HG02981 (cell line): Measurements from ENCODE around the gene ZNF582.

Source experiments
- ATAC-seq: cut with Tn5 transposase; IDR thresholded peaks from one replicate; pipeline ENCODE4 v1.9.1; 2021; ENCODE audit warnings: mild to moderate bottlenecking, moderate library complexity; ENCODE audit not compliant: unreplicated experiment

ZNF582 gene

DNA sequence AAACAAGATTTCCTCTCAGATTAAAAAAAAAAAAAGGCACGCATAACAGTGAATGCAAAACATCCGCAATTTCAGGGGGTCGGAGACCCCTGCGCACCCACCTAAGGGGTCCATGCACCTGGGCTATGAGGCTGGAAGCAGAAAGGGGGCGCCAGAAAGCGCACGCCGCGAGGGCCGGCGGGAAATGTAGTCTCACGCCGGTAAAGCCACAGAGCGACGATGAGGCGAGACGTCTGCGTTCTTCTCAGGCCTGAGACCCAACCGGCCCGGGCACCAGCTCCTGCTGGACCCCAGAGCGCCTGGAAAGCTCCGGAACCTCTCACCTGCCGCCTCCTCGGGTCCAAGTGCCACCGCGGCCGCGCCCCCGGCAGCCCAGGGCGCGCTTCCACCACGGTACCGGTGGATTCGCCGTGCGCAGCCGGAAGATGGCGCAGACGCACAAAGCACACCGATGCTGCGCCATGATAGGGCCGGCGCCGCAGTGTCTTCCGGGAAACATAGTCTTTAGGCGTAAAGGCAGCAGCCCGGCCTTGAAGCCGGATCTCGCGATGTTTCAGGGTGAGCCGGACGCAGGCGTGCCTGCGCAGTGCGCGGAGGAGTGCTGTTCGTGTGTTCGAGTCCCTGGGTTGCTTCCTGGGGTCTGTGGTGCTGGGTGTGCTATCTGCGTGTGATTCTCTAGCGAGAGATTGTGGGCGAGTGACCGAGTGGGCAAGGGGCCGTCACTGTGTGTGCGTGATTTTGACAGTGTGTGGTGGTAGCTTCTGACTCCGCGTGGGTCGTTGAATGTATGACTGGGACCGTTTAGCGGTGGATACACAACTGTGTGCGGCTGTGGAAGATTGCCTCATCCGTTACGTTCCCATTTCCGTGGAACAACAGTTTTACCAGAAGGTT lies at the start of gene ZNF582:
ZNF582 (minus strand) TSS at position 416 of the 894 bp plus-strand sequence. CDS start 1,782 bp downstream, outside the sequence.
- ATAC-seq: peak; percentile 91

DNA sequence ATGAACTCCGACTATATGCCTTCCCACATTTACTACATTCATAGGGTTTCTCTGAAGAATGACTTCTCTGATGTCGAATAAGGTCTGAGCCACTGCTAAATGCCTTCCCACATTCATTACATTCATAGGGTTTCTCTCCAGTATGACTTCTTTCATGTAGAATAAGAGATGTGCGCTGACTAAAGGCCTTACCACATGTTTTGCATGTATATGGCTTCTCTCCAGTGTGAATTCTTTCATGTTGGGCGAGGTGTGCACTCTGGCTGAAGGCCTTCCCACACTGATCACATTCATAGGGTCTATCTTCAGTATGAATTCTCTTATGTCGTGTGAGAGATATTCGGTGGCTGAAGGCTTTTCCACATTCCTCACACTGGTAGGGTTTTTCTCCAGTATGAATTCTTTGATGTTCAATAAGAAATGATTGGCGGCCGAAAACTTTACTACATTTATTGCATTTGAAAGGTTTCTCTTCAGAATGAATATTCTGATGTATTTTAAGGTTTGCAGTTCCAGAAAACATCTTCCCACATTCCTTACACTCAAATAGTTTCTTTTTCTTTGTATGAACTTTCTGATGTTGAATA lies 48.0 kb upstream of the ZNF582 start:
- no peak for ATAC-seq

DNA sequence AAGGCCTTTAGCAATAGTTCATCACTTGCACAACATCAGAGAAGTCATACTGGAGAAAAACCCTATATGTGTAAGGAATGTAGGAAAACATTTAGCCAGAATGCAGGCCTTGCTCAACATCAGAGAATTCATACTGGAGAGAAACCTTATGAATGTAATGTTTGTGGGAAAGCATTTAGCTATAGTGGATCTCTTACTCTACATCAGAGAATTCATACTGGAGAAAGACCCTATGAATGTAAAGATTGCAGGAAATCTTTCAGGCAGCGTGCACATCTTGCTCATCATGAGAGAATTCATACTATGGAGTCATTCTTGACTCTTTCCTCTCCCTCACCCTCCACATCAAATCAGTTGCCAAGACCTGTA lies 30.6 kb upstream of the ZNF582 start:
- no peak for ATAC-seq

DNA sequence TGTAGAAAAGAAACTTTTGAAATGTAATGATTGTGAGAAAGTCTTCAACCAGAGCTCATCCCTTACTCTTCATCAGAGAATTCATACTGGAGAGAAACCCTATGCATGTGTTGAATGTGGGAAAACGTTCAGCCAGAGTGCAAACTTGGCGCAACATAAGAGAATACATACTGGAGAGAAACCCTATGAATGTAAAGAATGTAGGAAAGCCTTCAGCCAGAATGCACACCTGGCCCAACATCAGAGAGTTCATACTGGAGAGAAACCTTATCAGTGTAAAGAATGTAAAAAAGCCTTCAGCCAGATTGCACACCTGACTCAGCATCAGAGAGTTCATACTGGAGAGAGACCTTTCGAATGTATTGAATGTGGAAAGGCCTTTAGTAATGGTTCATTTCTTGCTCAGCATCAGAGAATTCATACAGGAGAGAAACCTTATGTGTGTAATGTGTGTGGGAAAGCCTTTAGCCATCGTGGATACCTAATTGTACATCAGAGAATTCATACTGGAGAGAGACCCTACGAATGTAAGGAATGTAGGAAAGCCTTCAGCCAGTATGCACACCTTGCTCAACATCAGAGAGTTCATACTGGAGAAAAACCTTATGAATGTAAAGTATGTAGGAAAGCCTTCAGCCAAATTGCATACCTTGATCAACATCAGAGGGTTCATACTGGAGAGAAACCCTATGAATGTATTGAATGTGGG lies 30.1 kb upstream of the ZNF582 start:
- ATAC-seq: no peak

DNA sequence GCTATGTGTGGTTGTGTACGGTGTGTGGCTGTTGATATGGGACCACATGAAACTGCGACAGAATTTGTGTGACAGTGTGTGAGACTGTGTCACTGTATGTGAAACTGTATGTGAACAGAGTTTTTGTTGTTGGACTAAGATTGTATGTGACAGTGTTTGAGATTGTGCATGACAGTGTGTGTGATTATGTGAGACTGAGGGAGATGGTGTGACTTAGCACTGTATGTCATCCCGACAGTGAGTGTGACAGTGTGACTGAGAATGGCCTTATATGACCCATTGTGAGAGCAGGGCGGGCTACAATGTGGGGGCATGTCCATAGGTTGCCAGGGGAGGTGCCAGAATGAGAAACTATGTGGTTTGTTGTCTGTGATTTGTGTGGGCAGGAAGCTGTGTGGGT lies 11.7 kb upstream of the ZNF582 start:
- ATAC-seq: no peak

DNA sequence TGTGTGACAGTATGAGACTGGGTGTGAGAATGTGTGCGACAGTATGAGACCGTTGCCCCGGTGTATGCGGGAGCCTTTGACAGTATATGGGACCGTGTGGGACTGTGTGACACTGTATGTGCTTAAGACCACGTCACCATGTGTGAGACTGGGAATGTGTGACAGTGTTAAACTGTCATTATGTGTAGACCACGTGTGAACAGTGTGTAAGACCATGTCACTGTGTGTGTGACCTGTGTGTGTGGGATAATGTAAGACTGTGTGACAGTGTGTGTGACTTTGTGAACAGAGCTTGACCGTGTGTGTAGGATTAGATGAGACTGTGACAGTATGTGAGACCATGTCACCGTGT lies 11.3 kb upstream of the ZNF582 start:
- ATAC-seq: no peak

DNA sequence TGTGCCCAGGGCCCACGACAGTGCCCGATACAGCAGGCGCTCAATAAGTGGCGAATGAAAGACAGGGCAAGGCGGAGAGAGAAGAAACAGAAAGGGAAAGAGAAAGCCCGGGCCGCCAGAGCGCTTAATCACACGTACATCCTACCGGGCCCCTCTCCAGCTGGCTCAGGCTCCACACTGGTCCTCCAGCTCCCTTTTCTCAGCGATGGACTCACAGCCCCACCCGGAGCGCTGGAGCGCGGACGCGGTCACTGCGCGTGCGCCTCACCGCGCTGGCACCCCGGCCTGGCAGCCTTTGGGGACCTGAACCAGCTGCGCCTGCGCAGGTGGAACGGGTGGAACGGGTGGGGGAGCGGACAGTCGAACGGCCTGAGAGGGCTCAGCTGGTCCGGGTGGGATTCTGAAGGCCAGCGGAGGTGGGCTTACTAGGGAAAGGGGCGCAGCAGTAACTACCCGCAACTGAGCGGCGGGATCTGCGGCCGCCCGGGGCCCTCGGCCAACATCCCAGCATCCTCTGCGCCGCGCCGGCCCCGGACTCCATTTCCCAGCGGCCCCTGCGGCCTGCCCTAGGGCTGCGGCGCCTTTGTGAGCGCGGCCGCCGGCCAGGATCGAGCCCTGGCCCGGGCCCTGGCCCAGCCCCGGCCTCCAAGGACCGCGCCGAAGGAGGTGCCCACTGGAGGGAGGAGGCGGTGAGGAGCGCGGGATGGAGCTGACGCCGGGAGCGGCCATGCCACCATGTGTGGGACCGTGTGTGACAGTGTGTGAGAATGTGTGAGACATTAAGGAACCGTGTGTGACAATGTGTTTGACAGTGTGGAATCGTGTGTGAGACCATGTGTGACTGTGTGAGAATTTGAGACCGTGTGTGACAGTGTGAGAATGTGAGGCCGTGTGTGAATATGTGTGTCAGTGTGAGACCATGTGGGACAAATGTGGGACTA lies 10.7 kb upstream of the ZNF582 start, which contains the start of gene ZNF583:
ZNF583 (plus strand) TSS at position 569 of the 941 bp plus-strand sequence. CDS start 2,783 bp downstream, outside the sequence.
- ATAC-seq: peak; percentile 77

DNA sequence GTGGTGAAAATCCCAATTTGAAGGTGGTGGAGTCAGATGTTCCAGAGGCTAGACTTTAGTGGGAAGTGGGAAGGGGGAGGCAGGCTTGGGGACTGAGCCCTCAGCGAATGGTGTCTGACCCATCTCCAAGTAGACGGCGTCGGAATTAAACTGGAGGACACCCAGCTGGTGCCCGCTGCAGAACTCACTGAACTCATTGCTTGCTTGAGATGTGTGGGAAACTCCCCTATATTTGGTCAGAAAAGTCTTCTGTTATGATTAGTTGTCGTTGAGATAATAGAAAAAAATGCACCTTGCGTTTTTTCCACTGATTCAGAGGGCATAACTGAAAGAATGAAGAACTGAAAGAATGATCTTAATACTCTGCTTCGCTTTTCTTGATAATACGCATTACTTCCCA lies 9.9 kb upstream of the ZNF582 start:
- ATAC-seq: peak; percentile 16

DNA sequence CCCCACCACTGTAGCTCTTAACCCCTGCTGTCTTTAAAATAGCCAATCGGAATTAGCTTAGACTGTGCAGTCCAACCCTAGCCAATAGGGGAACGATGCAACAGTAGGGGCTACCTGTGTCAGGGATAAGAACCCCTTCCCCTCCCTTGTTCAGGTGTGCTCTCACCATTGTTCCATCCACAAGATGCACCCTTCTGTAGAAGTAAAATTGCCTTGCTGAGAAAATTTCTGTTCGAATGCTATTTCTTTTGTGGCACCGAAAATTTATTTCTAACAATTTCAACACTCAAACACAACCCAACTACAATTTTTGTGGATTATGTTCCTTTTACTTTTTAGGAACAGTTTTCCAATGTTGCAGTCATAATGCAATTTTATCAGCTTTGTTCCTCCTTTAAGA lies 7.2 kb upstream of the ZNF582 start:
- no peak for ATAC-seq

DNA sequence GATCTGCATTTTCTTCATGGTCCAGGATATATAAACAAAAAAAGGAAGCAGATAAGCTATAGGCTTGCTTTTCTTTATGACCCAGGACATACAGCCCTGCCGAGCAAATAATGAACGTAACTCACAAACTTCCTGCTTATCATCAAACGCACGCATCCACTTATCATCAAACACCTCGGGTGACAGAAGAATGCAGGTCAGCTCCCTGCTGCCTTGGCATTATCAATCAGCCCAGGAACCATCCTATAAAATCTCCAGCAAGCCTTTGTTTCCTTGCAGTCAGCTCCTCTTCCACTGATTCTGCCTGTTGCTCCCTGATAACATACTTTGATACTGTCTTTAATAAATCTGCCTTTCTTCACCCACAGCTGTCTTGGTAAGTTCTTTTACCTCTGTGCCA lies 5.5 kb upstream of the ZNF582 start:
- no peak for ATAC-seq

DNA sequence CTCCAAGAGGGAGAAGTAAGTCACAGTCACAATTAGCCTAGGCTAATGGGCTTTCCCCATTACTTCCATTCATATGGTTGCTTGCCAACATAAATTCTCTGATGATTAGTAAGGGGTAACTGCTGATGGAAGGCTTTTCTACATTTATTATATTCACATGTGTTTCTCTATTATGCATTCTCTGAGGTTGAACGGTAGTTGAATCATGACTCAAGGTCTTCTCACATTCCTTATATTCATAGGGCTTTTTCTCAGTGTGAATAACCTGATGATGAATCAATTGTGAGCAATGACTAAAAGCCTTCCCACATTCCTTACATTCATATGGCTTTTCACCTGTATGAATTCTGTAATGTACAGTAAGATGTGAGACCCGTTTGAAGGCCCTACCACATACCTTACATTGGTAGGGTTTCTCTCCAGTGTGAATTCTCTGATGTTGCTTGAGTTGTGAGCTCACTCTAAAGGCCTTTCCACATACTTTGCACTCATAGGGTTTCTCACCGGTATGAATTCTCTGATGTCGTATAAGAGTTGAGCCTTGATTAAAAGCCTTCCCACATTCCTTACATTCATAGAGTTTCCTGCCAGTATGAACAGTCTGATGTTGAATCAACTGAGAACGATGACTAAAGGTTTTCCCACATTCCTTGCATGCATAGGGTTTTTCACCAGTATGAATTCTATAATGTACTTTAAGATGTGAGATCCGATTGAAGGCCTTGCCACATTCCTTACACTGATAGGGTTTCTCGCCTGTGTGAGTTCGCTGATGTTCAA lies 9.3 kb downstream of the ZNF582 start:
- no peak for ATAC-seq

DNA sequence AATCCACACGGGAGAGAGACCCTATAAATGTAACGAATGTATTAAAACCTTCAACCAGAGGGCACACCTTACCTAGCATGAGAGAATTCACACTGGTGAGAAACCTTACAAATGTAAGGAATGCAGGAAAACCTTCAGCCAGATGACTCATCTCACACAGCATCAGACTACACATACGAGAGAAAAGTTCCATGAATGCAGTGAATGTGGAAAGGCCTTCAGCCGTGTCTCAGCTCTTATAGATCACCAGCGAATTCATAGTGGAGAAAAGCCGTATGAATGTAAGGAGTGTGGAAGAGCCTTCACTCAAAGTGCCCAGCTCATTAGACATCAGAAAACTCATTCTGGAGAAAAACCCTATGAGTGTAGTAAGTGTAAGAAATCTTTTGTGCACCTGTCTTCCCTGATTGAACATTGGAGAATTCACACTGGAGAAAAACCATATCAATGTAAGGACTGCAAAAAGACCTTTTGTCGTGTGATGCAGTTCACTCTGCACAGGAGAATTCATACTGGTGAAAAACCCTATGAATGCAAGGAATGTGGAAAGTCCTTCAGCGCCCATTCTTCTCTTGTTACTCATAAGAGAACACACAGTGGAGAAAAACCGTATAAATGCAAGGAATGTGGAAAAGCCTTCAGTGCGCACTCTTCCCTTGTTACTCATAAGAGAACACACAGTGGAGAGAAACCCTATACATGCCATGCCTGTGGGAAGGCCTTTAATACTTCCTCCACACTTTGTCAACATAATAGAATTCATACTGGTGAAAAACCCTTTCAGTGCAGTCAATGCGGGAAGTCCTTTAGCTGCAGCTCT lies 16.0 kb downstream of the ZNF582 start:
- no peak for ATAC-seq

DNA sequence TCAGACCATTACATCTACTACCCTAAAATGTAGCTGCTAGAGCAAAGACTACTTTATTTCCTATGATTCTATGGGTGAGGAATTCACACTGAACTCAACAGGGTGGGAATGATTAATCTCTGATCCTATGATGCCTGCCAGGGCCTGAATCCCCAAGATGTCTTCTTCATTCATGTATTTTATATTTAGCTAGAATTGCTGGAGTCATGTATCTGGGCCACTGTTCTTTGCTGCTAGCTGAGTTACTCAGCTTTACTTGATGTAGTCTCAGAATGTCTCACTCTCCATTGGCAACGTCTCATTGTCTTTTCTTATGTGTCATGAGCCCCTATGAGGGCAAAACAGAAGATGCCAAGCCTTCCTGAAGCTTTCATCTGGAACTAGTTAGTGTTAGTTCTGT lies 21.1 kb downstream of the ZNF582 start:
- ATAC-seq: no peak

DNA sequence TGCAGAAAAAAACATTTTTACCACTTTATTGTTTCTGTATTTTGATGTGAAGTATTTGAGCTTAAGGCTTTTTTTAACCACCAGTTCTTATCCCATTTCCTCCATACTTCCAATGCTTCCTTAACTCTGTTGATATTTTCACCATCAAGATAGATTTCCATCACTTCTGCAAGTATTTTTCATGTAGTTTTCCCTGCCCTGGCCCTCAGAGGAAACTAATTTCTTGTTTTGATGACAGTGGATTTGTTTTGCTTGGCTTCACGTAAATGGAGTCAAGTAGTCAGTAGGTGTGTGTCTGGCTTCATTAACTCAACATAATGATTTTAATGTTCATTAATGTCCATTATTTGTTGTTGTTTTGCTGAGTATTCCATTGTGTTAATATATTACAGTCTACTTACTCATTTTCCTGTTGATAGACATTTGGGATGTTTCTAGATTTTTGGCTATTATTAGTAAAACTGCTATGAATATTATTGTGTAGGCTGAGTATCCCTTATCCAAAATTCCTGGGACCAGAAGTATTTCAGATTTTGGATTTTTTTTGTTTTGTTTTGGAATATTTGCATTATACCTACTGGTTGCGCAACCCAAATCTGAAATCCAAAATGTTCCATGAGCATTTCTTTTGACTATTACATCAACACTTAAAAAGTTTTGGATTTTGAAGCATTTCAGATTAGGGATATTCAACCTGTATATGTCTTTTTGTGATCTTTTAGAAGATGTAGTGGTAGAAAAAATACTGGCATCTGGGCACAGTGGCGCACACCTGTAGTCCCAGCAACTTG lies 23.3 kb downstream of the ZNF582 start:
- ATAC-seq: no peak

DNA sequence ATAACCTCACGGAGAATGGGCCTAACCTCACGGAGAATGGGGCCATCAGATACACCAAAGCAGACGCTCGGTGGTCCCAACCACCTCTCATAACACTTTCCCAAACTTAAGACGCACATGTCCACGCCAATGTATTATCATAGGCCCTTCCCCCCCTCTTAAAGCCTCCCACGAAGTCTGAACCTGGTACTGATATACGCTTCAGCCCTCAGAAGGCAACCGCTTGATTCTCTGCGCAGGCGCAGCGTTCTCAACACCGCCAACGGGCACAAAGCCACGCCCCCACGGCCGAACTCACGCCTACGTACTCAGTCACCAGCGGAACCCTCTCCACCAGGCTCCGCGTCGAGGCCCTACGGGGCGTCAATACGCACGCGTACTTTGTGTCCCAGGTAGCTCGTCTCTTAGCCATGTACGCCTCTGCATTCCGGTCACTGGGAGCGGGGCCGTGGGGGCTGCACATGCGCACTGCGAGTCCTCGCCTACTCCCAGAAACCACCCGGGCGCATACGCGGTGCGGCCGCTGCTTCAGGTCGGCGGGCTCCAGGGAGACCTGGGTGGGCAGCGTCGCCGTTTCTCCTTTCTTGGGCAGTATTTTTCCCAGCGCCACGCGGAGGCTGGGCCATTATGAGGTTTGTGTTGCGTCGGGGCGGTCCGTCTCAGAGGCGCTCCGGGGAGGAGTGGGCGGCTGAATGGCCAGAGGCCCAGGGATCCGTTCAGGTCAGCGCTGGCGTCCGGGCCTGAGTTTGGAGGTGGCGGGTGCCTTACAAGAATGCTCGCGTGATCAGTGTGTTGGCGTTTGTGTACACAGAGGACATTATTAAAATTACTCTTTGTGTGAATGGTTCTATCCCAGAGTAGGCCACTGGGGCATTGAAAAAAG lies 25.3 kb downstream of the ZNF582 start:
- peak; percentile 89 for ATAC-seq

DNA sequence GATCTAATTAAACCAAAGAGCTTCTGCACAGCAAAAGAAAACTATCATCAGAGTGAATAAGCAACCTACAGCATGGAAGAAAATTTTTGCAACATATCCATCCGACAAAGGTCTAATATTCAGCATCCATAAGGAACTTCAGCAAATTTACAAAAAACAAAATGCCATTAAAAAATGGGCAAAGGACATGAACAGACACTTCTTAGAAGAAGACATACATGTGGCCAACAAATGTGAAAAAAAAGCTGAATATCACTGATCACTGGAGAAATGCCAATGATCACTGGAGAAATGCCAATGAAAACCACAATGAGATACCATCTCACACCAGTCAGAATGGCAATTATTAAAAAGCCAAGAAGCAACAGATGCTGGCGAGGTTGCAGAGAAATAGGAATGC lies 32.5 kb downstream of the ZNF582 start:
- ATAC-seq: no peak

DNA sequence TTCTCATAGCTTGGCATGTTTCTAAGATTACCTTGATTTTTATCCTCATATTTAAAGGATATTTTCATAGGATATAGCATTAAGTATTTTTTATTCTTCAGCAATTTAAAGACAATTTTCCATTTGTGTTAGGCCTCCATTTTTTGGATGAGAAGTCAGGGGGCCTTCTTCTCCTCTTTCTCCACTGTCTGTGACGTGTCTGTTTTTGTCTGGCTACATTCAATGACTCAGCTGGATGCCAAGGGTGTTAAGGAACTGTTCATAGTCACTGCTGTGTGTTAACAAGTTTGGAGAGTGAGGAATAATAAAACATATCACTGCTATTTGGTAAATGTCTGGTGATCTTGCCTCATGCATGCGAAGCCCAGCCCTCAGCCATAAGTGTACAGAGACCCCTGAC lies 36.4 kb downstream of the ZNF582 start:
- ATAC-seq: no peak
